GM19324 (cell line): Measurements from ENCODE around the gene KDM1B.

ENCODE experiments used
- ATAC-seq: cut with Tn5 transposase; IDR thresholded peaks from one replicate; pipeline ENCODE4 v1.9.1; 2021; ENCODE audit warnings: mild to moderate bottlenecking, moderate library complexity; ENCODE audit not compliant: unreplicated experiment, low FRiP score

The KDM1B gene, protein sequence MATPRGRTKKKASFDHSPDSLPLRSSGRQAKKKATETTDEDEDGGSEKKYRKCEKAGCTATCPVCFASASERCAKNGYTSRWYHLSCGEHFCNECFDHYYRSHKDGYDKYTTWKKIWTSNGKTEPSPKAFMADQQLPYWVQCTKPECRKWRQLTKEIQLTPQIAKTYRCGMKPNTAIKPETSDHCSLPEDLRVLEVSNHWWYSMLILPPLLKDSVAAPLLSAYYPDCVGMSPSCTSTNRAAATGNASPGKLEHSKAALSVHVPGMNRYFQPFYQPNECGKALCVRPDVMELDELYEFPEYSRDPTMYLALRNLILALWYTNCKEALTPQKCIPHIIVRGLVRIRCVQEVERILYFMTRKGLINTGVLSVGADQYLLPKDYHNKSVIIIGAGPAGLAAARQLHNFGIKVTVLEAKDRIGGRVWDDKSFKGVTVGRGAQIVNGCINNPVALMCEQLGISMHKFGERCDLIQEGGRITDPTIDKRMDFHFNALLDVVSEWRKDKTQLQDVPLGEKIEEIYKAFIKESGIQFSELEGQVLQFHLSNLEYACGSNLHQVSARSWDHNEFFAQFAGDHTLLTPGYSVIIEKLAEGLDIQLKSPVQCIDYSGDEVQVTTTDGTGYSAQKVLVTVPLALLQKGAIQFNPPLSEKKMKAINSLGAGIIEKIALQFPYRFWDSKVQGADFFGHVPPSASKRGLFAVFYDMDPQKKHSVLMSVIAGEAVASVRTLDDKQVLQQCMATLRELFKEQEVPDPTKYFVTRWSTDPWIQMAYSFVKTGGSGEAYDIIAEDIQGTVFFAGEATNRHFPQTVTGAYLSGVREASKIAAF

GRCh38 chr6:18155150-18155863 lies at the start of gene KDM1B:
Gene KDM1B (plus strand): TSS chr6:18155422. CDS start chr6:18159896, 4,474 bp downstream.
- ATAC-seq, result peak; percentile 93

- no peak for ATAC-seq
Observed at GRCh38 chr6:18107061-18107460, 48.2 kb upstream of the KDM1B start.

DNA sequence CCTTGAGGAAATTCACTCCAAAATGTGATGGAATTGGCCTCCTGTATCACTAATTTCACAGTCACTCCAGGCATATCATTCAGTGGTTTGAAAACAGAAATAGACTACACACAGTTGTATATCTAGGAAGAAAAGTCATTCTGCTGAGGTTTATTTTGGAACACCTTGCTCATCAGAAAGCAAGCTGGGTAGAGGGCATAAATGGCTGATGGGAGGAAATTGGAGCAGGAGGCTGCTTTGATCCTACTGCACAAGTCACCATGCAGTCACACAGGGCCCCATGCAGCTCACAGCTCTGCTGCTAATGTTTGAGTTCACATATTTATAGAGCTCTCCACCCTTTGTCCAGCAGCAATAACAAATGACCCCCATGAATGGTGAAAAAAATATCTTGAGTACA lies 45.1 kb upstream of the KDM1B start:
- ATAC-seq, result no peak

DNA sequence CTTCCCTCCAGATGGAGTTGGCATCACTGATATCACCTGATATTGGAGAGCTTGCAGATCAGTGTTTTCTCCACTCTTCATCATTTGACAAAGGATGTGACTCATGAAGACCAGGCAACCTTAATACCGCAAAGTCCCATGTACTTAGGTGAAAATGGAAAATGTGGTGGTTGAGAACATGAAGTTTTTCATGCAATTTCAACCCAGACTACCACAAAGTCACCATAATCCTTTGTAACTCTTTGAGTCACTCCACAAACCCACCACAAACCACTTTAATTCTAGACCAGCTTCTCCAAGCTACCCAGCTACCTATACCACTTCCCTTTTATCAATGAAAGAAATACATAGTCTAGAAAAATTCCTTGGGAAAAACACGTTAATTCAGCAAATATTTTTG lies 39.9 kb upstream of the KDM1B start:
- no peak for ATAC-seq

DNA sequence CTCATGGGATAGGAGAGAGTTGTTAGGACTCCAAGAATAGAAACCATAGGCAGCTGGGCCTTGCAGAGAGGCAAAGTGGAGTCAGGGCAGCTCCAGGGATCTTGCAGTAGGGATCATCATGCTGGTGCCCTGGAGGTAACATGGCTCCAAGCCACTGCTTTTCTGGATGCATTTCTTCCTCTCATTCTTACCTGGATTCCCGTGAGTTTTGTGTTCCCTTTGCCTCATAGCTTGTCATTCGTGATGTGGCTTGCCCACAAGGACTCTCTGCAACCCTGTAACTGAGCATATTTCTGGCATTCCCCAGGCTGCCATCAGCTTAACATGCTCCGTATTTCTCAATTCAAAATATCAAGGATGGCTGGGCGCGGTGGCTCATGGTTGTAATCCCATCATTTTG lies 38.1 kb upstream of the KDM1B start:
- ATAC-seq, result no peak

GRCh38 chr6:18118330-18118729 lies 36.9 kb upstream of the KDM1B start:
- ATAC-seq, result no peak

- ATAC-seq, result no peak
Observed at GRCh38 chr6:18119236-18119635, 36.0 kb upstream of the KDM1B start.

- no peak for ATAC-seq
Observed at GRCh38 chr6:18121580-18122127, 33.6 kb upstream of the KDM1B start.

DNA sequence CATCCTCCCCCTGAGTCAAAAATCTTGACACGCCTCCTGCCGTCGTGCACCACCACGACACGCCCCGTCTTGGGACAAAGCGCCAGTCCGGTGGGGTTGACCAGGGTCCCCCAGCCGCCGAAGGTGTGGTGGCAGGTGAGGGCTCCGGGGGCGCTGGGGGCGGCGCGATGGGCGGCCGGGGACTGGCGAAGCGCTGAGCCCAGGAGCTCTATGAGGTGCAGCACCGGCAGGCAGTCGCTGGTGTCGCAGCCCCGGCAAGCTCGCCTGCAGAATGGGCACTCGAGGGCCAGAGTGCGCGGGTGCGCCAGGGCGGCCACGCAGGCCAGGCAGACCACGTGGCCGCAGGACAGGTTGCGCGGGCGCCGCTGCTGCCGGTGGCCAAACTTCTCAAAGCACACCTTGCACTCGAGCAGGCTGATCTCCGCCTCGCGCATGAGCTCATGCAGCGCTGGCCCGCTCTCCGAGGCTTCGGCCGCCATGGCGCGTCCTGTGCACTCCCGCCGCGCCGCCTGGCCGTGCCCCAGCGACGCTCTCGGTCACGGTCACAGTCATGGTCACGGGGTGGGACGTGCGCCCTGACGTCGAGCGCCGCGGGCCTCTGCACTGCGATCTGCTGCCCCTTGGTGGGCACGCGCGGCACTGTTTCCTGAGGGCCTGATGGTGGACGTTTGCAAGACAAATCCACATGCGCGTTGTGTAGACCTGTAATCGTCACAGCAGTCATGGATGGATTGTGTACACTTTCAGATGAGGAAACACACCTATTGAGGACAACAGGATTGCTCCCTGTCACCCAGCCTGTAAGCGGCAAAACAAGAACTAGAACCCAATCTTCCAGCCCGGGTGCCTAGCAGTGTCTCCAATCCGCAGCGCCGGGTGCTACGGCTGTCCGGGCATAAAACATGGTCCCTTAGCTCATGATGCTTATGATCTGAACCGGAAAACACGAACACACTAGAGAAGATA lies 32.8 kb upstream of the KDM1B start, which contains the start of gene NHLRC1:
NHLRC1 (minus strand) TSS at position 550 of the 966 bp plus-strand sequence; CDS start at position 479, 71 bp downstream.
- peak; percentile 98 for ATAC-seq

- no peak for ATAC-seq
Observed at GRCh38 chr6:18126121-18126520, 29.1 kb upstream of the KDM1B start.

- ATAC-seq, result no peak
Observed at GRCh38 chr6:18132346-18132745, 22.9 kb upstream of the KDM1B start.

GRCh38 chr6:18135171-18135570 lies 20.1 kb upstream of the KDM1B start:
- ATAC-seq, result no peak

GRCh38 chr6:18136260-18136659 lies 19.0 kb upstream of the KDM1B start:
- no peak for ATAC-seq

- no peak for ATAC-seq
Observed at GRCh38 chr6:18138906-18139305, 16.3 kb upstream of the KDM1B start.

DNA sequence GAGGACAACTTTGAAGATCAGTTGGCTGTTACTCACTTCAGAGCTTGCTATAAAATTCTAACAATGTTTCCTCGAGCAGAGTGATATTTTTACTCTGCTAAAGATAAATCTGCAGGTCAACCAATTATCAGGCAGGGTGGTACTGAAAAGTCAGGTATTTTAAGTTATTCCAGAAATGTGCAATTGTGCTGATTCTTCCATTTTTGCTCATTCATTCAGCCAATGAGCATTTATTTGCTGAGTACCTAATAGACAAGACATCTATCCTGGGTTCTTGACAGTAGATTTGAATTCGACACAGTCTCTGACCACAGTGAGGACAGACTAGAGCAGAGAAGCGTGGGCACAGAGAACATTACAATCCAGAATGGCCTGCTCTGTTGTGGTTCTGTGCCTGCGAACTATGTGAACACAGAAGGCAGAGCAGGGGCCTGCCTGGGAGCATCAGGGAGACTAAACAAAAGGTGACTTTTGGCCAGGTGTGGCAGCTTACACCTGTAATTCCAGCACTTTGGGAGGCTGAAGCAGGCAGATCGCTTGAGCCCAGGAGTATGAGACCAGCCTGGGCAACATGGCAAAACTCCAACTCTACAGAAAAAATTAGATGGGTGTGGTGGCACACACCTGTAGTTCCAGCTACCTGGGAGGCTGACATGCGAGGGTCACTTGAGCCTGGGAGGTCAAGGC lies 15.1 kb upstream of the KDM1B start:
- ATAC-seq, result no peak

DNA sequence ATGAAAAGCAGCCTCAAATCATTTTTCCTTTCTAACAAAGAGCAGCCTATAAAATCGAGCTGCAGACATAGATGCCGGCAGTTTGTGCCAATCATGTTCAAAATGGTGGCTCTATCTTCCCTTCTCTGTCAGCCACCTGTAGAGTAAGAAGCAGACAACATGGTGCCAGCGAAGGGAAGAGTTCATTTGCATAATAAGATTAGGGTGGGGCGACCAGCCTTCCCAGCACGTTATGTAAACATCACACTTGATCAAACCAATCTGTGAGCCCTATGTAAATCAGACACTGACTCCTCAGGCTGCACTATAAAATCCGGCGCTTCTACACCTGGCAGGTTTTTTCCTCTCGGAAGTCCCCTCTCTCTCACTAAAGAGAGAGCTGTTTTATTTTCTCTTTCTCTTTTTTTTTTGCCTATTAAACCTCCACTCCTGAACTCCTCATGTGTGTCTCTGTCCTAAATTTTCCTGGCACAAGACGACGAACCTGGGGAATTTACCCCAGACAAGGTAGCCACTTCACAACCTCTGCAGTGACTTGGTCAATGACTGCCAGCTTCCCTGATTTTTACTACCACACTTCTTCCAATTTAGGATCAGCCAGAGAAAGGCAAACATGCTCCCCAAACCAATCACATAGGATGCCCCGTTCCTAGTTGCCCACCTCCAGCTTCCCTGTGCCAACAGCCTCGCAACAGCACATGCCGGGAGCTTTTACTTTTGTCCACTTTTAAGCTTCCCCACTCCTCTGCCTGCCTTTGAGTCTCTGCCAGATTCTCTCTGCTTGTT lies 13.2 kb upstream of the KDM1B start:
- no peak for ATAC-seq

GRCh38 chr6:18142591-18142861 lies 12.7 kb upstream of the KDM1B start:
- no peak for ATAC-seq

GRCh38 chr6:18147160-18147559 lies 8.1 kb upstream of the KDM1B start:
- ATAC-seq, result no peak
